Kidney (tissue), 14 donors: Measurements from ENCODE around the gene BLCAP. TPM values are rescaled to one million over a fixed set of nuclear protein-coding genes. Genes with fewer than 3 reads are reported as not detected.

ENCODE experiments used
- DNase-seq, 5 donors: peaks; one replicate each; pipeline ENCODE4 v3.0.0-alpha.2; 2013 to 2020
- FAIRE-seq: peaks from 2 replicates; lab custom pipeline; 2012; peaks lifted over from hg19 to GRCh38; lab: Jason Lieb, UNC
- H3K27ac ChIP-seq, 2 donors: one replicate each; pipeline ENCODE4 v1.7.0; 2013; ENCODE audit warnings: low read depth in 2 of 2, low read length in 2 of 2, inconsistent platforms in 1 of 2
- H3K27me3 ChIP-seq: one replicate; pipeline ENCODE4 v1.7.1; 2013; ENCODE audit warnings: low read length, inconsistent platforms; ENCODE audit not compliant: control insufficient read depth, insufficient read depth
- H3K36me3 ChIP-seq, 3 donors: one replicate each; pipeline versions ENCODE4 v1.7.0 to v1.7.1; 2013; ENCODE audit warnings: low read length in 3 of 3, control low read depth in 1 of 3, inconsistent platforms in 1 of 3; ENCODE audit not compliant: insufficient read depth in 3 of 3, control insufficient read depth in 2 of 3
- H3K4me1 ChIP-seq, 3 donors: one replicate each; pipeline versions ENCODE4 v1.7.0 to v1.7.1; 2013; ENCODE audit warnings: low read length in 3 of 3, inconsistent platforms in 1 of 3, low read depth in 1 of 3; ENCODE audit not compliant: control insufficient read depth in 2 of 3, insufficient read depth in 2 of 3
- H3K4me3 ChIP-seq, 3 donors: one replicate each; pipeline versions ENCODE4 v1.7.0 to v1.8.1; 2013; ENCODE audit warnings: low read length in 3 of 3, control low read depth in 1 of 3, inconsistent platforms in 1 of 3
- H3K9ac ChIP-seq, 3 donors: one replicate each; pipeline versions ENCODE4 v1.7.0 to v1.7.1; 2013; ENCODE audit warnings: low read length in 3 of 3, control low read depth in 1 of 3, inconsistent platforms in 1 of 3
- H3K9me3 ChIP-seq, 3 donors: one replicate each; pipeline versions ENCODE4 v1.7.0 to v1.7.1; 2013; ENCODE audit warnings: low read length in 3 of 3, control low read depth in 1 of 3, inconsistent platforms in 1 of 3; ENCODE audit not compliant: control insufficient read depth in 2 of 3, insufficient read depth in 1 of 3
- CTCF ChIP-seq: IDR thresholded peaks from 3 replicates; pipeline ENCODE4 v1.5.1; 2012; ENCODE audit warnings: mild to moderate bottlenecking, moderate library complexity, borderline replicate concordance; ENCODE audit not compliant: insufficient read depth; ENCODE audit errors: extremely low read depth
- intact Hi-C: fragments of 100-400 bp; cut with DNase I; formaldehyde crosslinking; loops from one replicate; pipeline ENCODE4 v1.11.1; 2022
- polyA plus RNA-seq: library from polyadenylated mRNA; stranded (reverse); fragments of 350-450 nt; fragmentation: Illumina TruSeq; extraction: RNeasy Lipid Tissue Mini Kit (QIAGEN cat#74804); gene quantifications from one replicate; pipeline ENCODE4 v1.2.3, GENCODE V29; 2014; ENCODE audit warnings: low read depth, low replicate concordance; ENCODE audit not compliant: insufficient read depth
- total RNA-seq: library from RNA; stranded (reverse); fragmentation: NEBNext Ultra II Directional; extraction: Animal tissue kit (Norgen Biotek cat#: 25700); gene quantifications from one replicate; pipeline ENCODE4 v1.2.1, GENCODE V29; 2021
- donor health status: control.
- donor health status: control.
- donor health status: control.
- donor health status: control.
- donor health status: control.
- donor health status: DM: yes; HTN: yes; CAD: no.
- donor health status: Normal renal cell carcinoma (clear cell type).

BLCAP gene
- total and polyA plus RNA-seq, 2 donors from 2014 or later: 76.1 to 106 TPM

GRCh38 chr20:37539424-37539823 lies 11.7 kb upstream of the BLCAP start:
- no peak for TF ChIP-seq CTCF
- Histone ChIP-seq H3K4me3 (no peak overlapping the region), H3K4me1 (no peaks in the 10 kb centered on the region), H3K27me3 (no peaks in the 10 kb centered on the region), H3K36me3 (no peaks in the 10 kb centered on the region), H3K27ac (no peak overlapping the region), H3K9ac (no peak overlapping the region), H3K9me3 (no peaks in the 10 kb centered on the region)
- FAIRE-seq (no peak), DNase-seq (peak in 1 of 5 donors; percentile 5)
- intact Hi-C loops: no loop called here

- no peaks in the 10 kb centered on the region for H3K4me1 ChIP-seq
- peak in 1 of 5 donors; percentile 18 for DNase-seq
- intact Hi-C loops: no loop called here
- TF ChIP-seq CTCF: no peak
- FAIRE-seq: no peak
- no peak overlapping the region for H3K9ac ChIP-seq
- H3K9me3 ChIP-seq: no peaks in the 10 kb centered on the region
- H3K4me3 ChIP-seq: no peak overlapping the region
- H3K36me3 ChIP-seq: no peaks in the 10 kb centered on the region
- H3K27ac ChIP-seq: no peak overlapping the region
- no peaks in the 10 kb centered on the region for H3K27me3 ChIP-seq
Observed at GRCh38 chr20:37538003-37538402, 10.3 kb upstream of the BLCAP start.

GRCh38 chr20:37537505-37537904 lies 9.8 kb upstream of the BLCAP start:
- H3K27ac ChIP-seq: no peak overlapping the region
- no peak overlapping the region for H3K4me3 ChIP-seq
- H3K36me3 ChIP-seq: no peaks in the 10 kb centered on the region
- H3K27me3 ChIP-seq: no peaks in the 10 kb centered on the region
- intact Hi-C loops: no loop called here
- no peak for TF ChIP-seq CTCF
- no peaks in the 10 kb centered on the region for H3K9me3 ChIP-seq
- FAIRE-seq (no peak), DNase-seq (no peak)
- H3K4me1 ChIP-seq: no peaks in the 10 kb centered on the region
- H3K9ac ChIP-seq: no peak overlapping the region
